NB4 (cell line): ENCODE results near the gene SHANK1.

Experiments
- DNase-seq: peaks from one replicate; pipeline ENCODE4 v3.0.0; 2010; ENCODE audit warnings: low read depth
- H3K4me3 ChIP-seq: one replicate; pipeline ENCODE4 v1.5.1; 2011; ENCODE audit warnings: mild to moderate bottlenecking, low read depth, low read length, moderate library complexity
- CTCF ChIP-seq: IDR thresholded peaks from one replicate; pipeline ENCODE4 v1.5.1; 2012; ENCODE audit warnings: low read depth, low read length
- MYC ChIP-seq: IDR thresholded peaks from 2 replicates; pipeline ENCODE4 v1.6.1; 2011; ENCODE audit warnings: low read depth, low read length
- POLR2A ChIP-seq: IDR thresholded peaks from 2 replicates; pipeline ENCODE4 v1.6.1; 2011; ENCODE audit warnings: mild to moderate bottlenecking; ENCODE audit not compliant: insufficient read length; ENCODE audit errors: extremely low read depth
- TF ChIP-seq, protein P1 (sequence below): IDR thresholded peaks from 2 replicates; pipeline ENCODE4 v1.6.1; 2011; ENCODE audit warnings: low read depth, low read length

The SHANK1 gene

GRCh38 chr19:50677636-50678035, 42.0 kb downstream of the SHANK1 start:
- no peak for DNase-seq
- no peak overlapping the region for H3K4me3 ChIP-seq
- TF ChIP-seq MYC (no peak), CTCF (no peak), POLR2A (no peak)
- TF ChIP-seq, protein P1, sequence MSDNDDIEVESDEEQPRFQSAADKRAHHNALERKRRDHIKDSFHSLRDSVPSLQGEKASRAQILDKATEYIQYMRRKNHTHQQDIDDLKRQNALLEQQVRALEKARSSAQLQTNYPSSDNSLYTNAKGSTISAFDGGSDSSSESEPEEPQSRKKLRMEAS: no peak

GRCh38 chr19:50676625-50677197, 42.9 kb downstream of the SHANK1 start:
- no peak overlapping the region for H3K4me3 ChIP-seq
- TF ChIP-seq POLR2A: no peak
- TF ChIP-seq CTCF: no peak
- no peak for TF ChIP-seq MYC
- TF ChIP-seq, protein P1: no peak
- no peak for DNase-seq

DNA sequence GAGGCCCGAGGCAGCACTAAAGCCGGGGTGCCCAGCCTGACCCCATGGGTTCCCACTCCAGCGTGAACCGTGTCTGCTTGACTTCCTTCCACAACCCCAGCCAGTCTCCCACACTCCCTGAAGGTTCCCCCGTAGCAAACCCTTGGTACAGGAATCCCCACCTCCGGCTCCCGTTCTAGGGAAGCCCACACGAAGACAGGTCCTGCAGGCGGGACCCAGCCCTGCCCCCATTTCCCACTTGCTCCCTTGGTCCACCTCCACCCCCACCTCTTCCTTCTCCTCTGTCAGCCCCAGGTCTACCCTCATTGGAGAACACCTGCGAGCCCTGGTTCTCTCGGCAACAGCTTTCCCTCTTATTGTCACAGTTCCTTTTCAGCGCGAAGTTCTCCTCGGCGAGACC, 46.5 kb downstream of the SHANK1 start:
- no peak for TF ChIP-seq POLR2A
- TF ChIP-seq MYC: no peak
- TF ChIP-seq, protein P1: no peak
- TF ChIP-seq CTCF: no peak
- H3K4me3 ChIP-seq: no peak overlapping the region
- no peak for DNase-seq

DNA sequence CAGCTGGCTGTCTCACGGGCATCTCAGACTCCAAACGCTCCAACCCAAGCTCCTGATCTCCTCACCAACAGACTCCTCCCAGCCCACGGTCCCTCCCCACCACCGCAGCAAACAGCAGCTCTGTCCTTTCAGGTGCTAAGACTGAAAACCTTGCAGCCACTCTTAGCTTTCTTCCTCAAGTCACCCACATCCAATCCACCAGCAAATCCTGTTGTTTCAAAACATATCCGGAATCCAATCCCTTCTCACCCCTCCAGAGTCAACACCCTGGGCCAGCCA, 49.6 kb downstream of the SHANK1 start:
- TF ChIP-seq MYC (no peak), POLR2A (no peak), CTCF (no peak)
- TF ChIP-seq, protein P1: no peak
- no peak for DNase-seq
- no peak overlapping the region for H3K4me3 ChIP-seq

GRCh38 chr19:50669302-50670101, 50.1 kb downstream of the SHANK1 start:
- peak; percentile 51 for DNase-seq
- peak; percentile 73 for TF ChIP-seq CTCF
- TF ChIP-seq POLR2A: no peak
- H3K4me3 ChIP-seq: no peak overlapping the region
